Measurements from ENCODE around the gene CD81.

GRCh38 chr11:2398664-2399355 lies 21.7 kb downstream of the CD81 start:
- TF ChIP-seq, protein P1, sequence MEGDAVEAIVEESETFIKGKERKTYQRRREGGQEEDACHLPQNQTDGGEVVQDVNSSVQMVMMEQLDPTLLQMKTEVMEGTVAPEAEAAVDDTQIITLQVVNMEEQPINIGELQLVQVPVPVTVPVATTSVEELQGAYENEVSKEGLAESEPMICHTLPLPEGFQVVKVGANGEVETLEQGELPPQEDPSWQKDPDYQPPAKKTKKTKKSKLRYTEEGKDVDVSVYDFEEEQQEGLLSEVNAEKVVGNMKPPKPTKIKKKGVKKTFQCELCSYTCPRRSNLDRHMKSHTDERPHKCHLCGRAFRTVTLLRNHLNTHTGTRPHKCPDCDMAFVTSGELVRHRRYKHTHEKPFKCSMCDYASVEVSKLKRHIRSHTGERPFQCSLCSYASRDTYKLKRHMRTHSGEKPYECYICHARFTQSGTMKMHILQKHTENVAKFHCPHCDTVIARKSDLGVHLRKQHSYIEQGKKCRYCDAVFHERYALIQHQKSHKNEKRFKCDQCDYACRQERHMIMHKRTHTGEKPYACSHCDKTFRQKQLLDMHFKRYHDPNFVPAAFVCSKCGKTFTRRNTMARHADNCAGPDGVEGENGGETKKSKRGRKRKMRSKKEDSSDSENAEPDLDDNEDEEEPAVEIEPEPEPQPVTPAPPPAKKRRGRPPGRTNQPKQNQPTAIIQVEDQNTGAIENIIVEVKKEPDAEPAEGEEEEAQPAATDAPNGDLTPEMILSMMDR (IDR thresholded peaks at IDR 0.05) = no peak
- TF ChIP-seq POLR2AphosphoS5 (IDR thresholded peaks at IDR 0.05) = no peak

All from suprapubic skin (tissue), 3 donors.